ENCODE data around the gene PITPNC1.
"Not testable (repeated sequence)": the region's sequence is repeated elsewhere in the genome, so short reads cannot be mapped to it uniquely, and the experiment has no call there.

- not testable (repeated sequence) for TF ChIP-seq CTCF, POLR2AphosphoS5 (IDR thresholded peaks at IDR 0.05)
These were observed 139.5 kb downstream of the PITPNC1 start for GRCh38 chr17:67516571-67516970.

Data from upper lobe of left lung (tissue), 4 donors.